K562 (cell line): ENCODE measurements around the gene ARL13B.

Source experiments
- CTCF ChIP-seq, 3 experiments: IDR thresholded peaks in 2 of 3; conservative IDR thresholded peaks in 1 of 3; 2 replicates each; pipeline ENCODE4 v1.5.1; 2011 to 2012; ENCODE audit warnings: low read length in 3 of 3, mild to moderate bottlenecking in 3 of 3, control low read depth in 2 of 3, improper control_type of control experiment in 1 of 3, inconsistent platforms in 1 of 3, low read depth in 1 of 3, mixed read lengths in 1 of 3, moderate library complexity in 1 of 3; ENCODE audit not compliant: insufficient read depth in 2 of 3
- POLR2A ChIP-seq: fragments of 450-650 bp; conservative IDR thresholded peaks from 2 replicates; pipeline ENCODE4 v1.6.1; 2016
- PRMT5 ChIP-seq: sonication (generic); formaldehyde crosslinking; IDR thresholded peaks from 2 replicates; pipeline ENCODE4 v1.5.0; 2020; ENCODE audit warnings: missing genetic modification reagents
- U2AF2 ChIP-seq: fragments of 200-400 bp; formaldehyde crosslinking; optimal IDR thresholded peaks from 2 replicates; pipeline ENCODE3; 2017; ENCODE audit warnings: low read depth, mild to moderate bottlenecking, low read length

DNA sequence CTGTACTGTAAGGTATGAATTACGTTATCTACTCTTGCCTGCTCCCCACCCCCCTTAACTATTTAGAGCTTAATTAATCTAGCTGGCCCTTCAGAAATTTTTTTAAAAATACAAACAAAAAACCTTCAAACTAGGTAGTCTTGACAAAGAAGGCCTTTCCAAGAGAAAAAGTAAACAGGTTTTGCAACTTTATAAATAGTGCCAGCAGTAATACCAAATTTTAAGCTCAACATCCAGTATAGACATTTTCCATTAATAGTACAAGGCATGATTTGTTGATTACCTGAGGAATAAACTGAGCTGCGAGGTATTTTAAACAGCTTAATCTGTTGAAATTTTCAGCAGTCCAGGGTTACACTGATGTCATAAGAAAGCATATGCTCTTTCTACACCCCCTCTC, 28.3 kb downstream of the ARL13B start:
- TF ChIP-seq CTCF (IDR thresholded peaks at IDR 0.05 in 2 of 3, conservative IDR thresholded peaks at IDR 0.05 in 1 of 3; ENCODE audit: insufficient read depth in 2 of 3, low read depth in 1 of 3, low read length in 3 of 3), result no peak
- no peak for TF ChIP-seq PRMT5
- no peak for TF ChIP-seq U2AF2
- TF ChIP-seq POLR2A, result no peak
